Cardiac septum (tissue), 1 donor: ENCODE data around the gene UHRF1. TPM values are rescaled to one million over a fixed set of nuclear protein-coding genes. Genes with fewer than 3 reads are reported as not detected.
"Not testable (repeated sequence)": the region's sequence is repeated elsewhere in the genome, so short reads cannot be mapped to it uniquely, and the experiment has no call there.

Source experiments
- DNase-seq: peaks from one replicate; pipeline ENCODE4 v3.0.0-alpha.2; 2020; ENCODE audit warnings: low spot score
- intact Hi-C: fragments of 100-400 bp; cut with DNase I; formaldehyde crosslinking; loops from one replicate; pipeline ENCODE4 v1.14.0; 2022
- total RNA-seq: library from RNA; stranded (reverse); fragmentation: NEBNext Ultra II Directional; extraction: Animal tissue kit (Norgen Biotek cat#: 25700); gene quantifications from one replicate; pipeline ENCODE4 v1.2.1, GENCODE V29; 2021
- donor health status: DM: no; HTN: no; CAD: no.

UHRF1 gene
- total RNA-seq, 1 donor from 2014 or later = 1.00 TPM

DNA sequence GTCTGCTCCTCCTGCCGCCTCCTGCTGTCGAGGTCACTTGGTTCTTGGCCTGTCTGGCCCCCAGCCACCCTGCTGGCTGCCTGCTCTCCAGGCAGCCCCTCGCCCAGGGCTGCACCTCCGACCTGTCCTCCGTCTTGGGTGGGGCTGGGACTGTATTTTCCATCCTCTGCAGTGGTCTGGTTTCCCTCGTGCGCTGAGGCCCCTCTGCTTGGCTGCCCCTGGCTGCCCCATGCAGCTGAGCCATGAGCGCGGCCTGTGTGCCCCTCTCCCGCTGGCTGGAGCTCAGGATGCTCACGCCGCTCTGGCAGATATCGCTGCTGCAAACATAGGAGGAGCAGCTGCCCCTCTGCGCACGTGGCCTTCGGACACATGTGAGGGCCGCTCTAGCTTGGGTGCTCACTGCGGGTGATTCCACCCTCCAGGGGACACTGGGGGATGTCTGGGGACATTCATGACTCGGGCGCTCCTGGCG, 14.0 kb downstream of the UHRF1 start:
- DNase-seq = no peak
- intact Hi-C loops = no loop called here

DNA sequence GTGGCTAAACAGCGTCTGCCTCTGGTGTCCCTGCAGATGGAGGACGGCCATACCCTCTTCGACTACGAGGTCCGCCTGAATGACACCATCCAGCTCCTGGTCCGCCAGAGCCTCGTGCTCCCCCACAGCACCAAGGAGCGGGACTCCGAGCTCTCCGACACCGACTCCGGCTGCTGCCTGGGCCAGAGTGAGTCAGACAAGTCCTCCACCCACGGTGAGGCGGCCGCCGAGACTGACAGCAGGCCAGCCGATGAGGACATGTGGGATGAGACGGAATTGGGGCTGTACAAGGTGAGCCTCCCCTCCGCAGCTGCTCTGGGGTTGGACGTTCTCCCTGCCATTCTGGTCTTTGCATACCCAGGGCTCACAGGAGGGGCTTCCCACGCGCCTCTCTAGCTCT, 19.9 kb downstream of the UHRF1 start:
- intact Hi-C loops = no loop called here
- no peak for DNase-seq

DNA sequence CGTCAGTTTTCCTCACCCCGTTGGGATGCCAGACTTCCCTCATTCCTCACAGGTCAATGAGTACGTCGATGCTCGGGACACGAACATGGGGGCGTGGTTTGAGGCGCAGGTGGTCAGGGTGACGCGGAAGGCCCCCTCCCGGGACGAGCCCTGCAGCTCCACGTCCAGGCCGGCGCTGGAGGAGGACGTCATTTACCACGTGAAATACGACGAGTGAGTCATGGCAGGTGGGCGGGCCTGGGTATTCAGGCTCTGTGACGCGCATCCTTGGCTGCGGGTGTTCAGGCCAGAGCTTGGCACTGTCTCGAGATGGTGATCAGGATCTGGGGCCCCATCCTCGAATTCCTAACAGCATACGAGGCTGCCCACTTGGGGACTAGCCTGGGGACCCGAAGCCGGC, 21.4 kb downstream of the UHRF1 start:
- DNase-seq = no peak
- intact Hi-C loops = no loop called here

- no peak for DNase-seq
- intact Hi-C loops = no loop called here
Measured at GRCh38 chr19:4932711-4933110, 23.4 kb downstream of the UHRF1 start.

- no peak for DNase-seq
- intact Hi-C loops = no loop called here
Measured at GRCh38 chr19:4933528-4933927, 24.2 kb downstream of the UHRF1 start.

DNA sequence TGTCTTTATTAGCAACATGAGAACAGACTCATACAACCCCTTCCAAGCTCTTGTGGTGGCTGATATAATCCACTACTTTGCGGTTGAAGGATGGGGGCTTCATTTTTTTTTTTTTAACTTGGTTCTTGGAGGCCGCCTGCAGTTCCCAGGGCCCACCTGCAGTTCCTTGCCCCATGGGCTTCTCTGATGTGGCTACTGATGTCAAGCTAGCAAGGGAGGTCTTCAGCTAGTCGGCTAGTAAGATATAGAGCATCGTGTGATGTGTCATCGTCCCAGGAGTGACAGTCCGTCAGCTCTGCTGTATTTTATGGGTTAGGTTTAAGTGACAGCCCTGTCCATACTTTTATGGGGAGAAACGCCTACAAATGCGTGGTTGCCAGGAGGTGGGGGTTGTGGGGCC, 26.1 kb downstream of the UHRF1 start:
- intact Hi-C loops = no loop called here
- no peak for DNase-seq

GRCh38 chr19:4937060-4937459, 27.8 kb downstream of the UHRF1 start:
- intact Hi-C loops = no loop called here
- DNase-seq = no peak

GRCh38 chr19:4938461-4938860, 29.2 kb downstream of the UHRF1 start:
- intact Hi-C loops, DNase-seq: not testable (repeated sequence)

GRCh38 chr19:4939466-4939865, 30.2 kb downstream of the UHRF1 start:
- no peak for DNase-seq
- intact Hi-C loops = no loop called here

DNA sequence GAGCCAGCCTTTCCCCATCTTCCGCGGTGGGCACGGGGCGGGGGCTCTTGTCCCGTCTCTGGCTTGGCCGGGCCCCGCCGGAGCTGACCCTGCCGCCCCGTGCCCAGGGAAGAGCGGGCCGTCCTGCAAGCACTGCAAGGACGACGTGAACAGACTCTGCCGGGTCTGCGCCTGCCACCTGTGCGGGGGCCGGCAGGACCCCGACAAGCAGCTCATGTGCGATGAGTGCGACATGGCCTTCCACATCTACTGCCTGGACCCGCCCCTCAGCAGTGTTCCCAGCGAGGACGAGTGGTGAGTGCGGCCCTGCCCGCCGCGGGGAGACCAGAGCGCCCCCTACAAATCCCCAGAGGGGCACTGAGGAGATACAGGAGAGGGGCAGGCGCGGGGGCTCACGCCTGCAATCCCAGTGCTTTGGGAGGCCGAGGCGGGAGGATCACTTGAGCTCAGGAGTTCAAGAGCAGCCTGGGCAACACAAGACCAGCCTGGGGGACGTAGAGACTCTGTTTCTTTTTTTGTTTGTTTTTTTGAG, 32.4 kb downstream of the UHRF1 start:
- intact Hi-C loops, DNase-seq: not testable (repeated sequence)

DNA sequence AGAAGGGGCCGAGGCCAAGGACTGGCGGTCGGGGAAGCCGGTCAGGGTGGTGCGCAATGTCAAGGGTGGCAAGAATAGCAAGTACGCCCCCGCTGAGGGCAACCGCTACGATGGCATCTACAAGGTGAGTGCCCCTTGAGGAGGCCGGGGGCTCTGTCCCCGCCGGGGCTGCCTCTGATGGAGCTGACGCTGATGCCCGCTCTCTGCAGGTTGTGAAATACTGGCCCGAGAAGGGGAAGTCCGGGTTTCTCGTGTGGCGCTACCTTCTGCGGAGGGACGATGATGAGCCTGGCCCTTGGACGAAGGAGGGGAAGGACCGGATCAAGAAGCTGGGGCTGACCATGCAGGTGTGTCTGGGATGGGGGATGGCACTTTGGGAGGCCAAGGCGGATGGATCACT, 41.3 kb downstream of the UHRF1 start:
- intact Hi-C loops = not testable (repeated sequence)
- peak; percentile 82 for DNase-seq

- intact Hi-C loops = no loop called here
- no peak for DNase-seq
Measured at GRCh38 chr19:4951656-4952055, 42.4 kb downstream of the UHRF1 start.

GRCh38 chr19:4952945-4953344, 43.6 kb downstream of the UHRF1 start:
- intact Hi-C loops = no loop called here
- no peak for DNase-seq

DNA sequence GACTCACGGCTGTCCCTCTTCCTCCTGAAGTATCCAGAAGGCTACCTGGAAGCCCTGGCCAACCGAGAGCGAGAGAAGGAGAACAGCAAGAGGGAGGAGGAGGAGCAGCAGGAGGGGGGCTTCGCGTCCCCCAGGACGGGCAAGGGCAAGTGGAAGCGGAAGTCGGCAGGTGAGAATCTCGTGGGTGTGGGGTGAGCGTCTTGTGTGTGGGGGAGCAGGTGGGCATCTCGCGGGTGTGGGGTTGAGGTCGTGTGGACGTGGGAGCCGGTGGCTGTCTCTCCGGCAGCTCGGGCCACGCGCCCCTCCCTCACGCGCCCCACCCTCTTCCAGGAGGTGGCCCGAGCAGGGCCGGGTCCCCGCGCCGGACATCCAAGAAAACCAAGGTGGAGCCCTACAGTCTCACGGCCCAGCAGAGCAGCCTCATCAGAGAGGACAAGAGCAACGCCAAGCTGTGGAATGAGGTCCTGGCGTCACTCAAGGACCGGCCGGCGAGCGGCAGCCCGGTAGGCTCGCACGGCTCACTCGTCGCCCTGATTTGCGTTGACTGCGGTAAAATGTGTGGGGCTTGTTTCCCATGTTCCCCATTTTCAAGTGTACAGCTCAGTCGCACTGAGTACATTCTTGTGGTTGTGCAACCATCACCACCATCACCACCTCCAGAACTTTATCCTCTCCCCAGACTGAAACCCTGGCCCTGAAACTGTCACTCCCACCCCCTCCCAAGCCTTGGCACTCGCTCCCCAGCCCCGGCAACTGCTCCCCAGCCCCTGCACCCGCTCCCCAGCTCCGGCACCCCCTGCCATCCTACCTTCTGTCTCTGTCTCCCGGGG, 45.2 kb downstream of the UHRF1 start:
- DNase-seq, intact Hi-C loops: not testable (repeated sequence)

GRCh38 chr19:4955274-4955673, 46.0 kb downstream of the UHRF1 start:
- no peak for DNase-seq
- intact Hi-C loops = no loop called here

DNA sequence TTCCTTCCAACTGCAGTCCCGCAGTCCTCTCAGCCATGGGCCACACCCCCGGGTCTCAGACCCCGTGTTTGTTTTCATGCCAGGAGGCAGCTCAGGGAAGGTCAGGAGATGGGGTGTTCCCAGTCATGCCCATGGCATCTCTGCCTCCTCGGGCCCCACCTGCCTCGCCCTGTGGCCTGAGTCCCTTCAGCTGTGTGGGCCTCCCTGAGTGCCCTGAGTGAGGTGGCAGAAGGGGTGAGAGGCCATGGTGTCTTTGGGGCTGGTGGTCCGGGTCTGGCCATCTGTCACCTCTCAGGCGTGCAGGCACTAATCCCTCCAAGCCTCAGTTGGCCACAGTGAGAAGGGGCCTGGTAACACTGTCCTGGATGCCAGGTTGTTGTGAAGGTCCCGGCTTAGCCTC, 48.7 kb downstream of the UHRF1 start:
- DNase-seq = no peak
- intact Hi-C loops = no loop called here

DNA sequence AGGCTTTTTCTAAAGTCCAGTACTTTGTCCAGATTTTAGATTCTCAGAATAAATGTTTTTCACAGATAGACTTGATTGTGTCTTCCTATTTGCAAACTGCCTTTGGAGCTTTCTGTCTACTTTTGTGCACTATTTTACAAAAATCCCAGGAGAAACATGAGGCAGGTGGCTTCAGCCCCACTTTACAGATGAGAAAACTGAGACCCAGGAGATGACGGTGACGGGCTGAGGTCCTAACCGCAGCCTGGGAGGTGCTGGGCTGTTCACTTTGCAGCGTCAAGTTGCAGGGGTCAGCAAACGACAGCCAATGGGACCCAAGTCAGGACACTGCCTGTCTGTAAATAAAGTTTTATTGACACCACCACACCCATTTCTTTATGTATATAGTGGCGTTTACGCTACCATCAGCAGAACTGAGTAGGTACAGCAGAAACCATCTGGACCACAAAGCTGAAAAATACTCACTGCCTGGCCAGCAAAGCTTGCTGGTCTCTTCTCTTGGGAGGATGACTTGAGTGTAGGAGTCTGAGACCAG, 52.9 kb downstream of the UHRF1 start:
- intact Hi-C loops = no loop called here
- no peak for DNase-seq

DNA sequence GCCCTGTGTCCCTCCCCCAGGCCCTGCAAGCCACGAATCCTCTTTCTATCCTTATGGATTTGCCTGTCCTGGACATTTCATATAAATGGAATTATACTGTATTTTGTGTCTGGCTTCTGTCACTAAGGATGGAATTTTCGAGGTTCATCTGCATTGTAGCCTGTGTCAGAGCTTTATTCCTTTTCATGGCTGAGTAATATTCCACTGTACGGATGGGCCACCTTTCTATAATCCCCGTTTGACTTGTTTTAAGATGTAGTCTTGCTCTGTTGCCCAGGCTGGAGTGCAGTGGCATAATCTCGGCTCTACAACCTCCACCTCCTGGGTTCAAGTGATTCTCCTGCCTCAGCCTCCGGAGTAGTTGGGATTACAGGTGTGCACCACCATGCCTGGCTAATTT, 55.8 kb downstream of the UHRF1 start:
- intact Hi-C loops = loop anchor here (5.0 kb wide), 2 partner anchors 67 to 98 kb away; partner anchors contain the start of gene PLIN3
- no peak for DNase-seq

DNA sequence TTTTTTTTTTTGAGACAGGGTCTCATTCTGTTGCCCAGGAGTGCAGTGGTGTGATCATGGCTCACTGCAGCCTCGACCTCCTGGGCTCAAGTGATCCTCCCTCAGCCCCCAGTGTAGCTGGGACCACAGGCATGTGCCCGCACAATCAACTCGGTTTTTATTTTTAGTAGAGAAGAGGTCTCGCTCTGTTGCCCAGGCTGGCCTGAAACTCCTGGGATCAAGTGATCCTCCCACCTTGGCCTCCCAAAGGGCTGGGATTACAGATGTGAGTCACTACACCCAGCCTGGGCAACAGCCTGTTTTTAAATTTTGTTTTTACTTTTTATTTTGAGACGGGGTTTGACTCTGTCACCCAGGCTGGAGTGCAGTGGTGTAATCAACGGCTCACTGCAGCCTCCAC, 57.3 kb downstream of the UHRF1 start:
- intact Hi-C loops = loop anchor here (5.0 kb wide), 2 partner anchors 66 to 99 kb away; partner anchors contain the start of gene PLIN3
- DNase-seq = no peak

GRCh38 chr19:4967738-4968461, 58.6 kb downstream of the UHRF1 start:
- DNase-seq = no peak
- intact Hi-C loops = loop anchor here (5.0 kb wide), 2 partner anchors 64 to 101 kb away; partner anchors contain the start of gene PLIN3
